Activated CD4-positive, alpha-beta T cell treated with anti-CD3 and anti-CD28 coated beads, Interleukin-2, amount 50 U/mL, for 16 hours (primary cell): ENCODE measurements around the gene CDX1.

ENCODE experiments used
- DNase-seq: peaks from one replicate; pipeline ENCODE4 v3.0.0-alpha.2; 2020

Gene CDX1

DNA sequence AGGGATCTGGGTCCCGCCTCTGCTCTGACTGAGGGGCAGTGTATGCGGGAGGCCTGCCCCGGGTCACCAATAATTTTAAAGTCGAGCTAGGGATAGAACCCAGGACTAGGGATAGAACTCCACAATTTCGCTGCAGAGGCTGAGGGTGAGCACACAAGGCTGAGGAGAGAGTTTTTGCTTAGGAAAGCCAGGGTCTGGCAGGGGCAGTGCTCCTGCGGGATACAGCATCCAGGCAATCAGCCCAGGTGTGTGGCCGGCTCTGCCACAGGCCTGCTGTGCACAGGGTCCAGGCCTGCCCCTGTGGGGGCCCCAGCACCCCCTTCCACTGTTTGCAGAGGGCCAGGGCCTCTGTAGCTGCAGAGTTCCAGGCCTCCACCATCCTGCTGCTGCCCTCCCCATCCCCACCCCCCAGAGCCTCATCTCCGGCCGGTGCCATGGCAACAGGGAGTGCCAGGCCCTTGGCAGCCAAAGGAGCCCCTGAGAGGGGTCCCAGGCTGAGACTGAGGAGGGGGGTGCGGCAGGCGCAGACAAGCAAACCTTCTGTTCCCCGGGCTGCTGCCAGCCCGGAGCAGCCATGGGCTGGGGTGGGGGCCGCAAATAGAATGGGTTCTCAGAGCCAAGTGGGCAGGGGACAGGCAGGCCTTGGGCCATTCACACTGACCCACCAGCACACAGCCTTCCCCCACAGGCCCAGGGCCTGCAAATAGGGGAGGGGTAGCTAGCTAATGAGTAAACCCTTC is 19.5 kb upstream of the CDX1 start:
- no peak for DNase-seq

DNA sequence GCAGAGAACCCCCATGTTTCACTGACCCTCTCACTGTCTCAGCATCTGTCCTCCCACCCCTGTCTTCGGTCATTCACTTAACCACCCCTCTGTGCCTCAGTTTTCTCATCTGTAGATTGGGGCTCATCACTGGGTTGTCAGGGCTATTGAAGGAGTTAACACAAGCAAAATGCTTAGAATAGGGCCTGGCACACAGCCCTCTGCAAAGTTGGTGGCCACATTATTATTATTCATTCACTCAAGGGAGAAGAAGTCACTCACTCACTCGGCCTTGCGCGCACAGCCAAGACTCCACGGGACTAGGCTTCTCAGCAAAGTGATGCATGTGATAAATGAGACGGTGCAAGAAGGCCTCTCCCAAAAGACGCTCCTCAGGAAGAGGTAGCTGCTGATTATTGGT is 18.9 kb upstream of the CDX1 start:
- DNase-seq = no peak

DNA sequence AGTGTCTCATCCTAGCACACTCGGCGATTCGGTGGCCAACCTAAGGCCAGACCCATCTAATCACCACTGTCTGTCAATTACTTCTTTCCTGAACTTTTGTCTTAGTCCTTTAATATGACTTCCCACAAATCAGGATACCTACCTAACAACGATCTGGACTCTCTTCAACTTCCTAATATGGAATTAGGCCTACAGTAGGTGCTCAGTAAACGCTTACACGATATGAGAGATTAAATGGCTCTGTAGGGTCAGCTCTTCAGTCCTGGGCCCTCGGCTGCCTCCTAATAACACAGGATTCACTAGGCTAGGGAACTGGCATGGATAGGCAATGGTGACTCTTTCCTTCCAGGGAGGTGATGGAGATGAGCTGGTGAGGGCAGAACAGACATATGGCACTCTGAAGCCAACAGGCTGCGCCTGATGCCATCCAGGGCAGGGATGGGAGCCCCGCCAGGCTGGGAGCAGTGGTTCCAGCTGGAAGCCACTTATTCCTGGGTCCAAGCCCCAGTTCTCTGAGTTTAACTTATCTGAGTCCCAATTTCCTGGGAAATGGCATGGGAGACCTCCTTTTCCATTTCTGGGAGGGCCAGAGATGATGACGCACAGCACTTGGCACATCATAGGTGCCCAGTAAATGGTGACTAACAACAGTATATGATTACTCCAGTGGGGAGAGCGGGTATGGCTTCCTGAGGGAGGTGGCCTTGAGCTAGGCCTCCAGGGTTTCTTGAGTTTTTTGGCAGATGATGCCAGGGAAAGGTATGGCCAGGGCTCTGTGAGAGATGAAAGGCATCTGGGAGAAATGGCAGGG is 18.3 kb upstream of the CDX1 start:
- no peak for DNase-seq

DNA sequence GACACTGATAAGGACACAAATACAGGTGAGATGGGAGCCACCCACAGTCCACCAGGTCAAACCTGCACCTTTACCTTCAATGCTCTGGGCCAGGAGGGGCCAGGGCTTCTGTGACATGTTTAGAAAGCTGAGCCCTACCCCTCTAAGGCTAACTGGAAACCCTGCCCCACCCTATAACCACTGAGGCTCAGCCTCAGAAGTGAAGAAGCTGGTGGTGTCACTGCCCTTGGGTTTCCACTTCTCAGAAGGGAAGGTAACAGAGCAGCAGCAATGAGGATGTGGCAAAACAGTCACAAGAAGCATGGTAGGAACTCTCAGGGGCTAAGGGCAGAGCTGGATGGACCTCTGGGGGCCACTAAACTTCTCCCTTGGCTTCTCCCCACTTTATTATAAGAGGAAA is 17.0 kb upstream of the CDX1 start:
- DNase-seq = no peak

DNA sequence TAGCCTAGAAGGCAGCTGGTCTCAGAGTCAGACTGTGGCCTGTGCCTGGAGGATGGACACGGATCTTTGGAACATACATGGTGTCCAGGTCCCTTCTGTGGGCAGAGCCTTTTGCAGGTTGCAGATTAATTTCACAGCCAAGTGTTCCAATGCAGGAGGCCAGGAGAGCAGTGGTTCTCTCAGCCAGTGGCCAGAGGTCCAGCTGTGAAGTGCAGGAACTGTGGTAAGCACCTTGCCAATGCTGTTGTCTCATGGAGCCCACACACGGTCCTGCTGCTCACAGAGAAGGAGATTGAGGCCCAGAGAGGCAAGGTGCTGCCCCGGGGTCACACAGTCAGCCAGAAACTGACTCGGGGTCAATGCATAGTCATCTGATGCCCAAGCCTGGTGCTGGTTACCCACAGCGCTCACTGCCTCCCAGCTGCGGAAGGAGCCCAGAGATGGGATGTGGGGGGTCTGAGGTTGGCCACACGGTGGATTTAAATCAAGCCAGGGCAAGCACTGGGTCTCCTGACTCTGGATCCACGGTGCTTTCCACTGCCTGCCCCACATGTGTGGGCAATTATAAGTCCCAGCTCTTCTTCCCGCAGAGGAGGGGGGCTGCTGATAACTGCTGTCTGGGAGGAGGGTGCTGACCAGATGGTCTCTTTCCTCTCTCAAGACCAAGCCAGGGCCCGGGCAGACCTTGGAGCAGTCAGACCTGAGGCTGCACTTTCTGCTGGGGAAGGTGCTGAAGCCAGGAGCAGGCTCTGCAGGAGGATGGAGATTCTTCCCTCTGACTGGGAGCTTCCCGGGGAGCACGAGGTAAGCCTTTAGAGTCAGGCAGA is 13.7 kb upstream of the CDX1 start:
- peak; percentile 10 for DNase-seq

DNA sequence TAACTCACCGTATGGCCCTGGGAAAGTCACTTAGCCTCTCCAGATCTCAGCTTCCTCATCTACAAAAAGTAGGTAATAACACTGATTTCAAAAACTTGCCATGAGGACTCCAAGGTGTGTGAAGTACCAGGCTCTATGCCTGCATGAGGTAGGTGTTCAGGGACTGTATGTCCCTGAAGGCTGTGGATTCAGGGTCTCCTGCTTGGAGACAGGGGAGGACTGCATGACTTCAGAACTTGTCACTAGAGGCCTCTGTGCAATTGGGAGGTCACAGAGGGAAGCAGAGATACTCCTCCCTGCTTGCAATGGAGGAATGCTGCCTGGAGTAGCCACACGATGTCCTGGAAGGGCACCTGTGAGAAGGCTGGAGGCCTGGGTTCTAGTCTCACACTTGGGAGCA is 13.1 kb upstream of the CDX1 start:
- no peak for DNase-seq

DNA sequence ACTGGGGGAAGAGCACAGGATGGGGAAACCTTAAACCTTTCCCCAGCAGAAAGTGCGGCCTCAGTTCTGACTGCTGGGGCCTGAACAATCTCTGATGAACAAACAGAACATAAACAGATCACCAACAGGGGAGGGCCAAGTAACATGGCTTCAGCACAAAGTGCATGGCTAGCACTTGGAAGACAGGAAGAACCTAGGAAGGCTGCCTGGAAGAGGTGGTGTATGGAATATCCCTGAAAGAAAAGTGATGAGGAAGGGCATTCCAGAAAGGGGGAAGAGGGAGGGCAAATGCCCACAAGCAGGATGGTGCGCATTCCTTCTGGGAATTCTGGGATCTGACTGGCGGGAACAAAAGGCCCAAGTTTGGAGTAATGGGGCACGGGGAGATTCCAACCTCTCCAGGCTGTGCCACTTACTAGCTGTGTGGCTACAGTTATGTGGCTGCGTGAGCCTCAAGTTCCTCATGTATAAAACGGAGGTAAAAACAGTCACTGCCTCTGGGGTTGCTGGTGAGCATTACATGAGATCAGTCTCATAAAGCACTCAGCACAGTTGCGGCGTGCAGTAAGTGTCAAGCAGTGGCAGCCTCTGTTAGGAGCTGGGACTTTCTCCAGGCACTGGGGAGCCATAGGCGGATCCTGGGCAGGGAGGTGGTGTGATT is 12.5 kb upstream of the CDX1 start:
- no peak for DNase-seq

DNA sequence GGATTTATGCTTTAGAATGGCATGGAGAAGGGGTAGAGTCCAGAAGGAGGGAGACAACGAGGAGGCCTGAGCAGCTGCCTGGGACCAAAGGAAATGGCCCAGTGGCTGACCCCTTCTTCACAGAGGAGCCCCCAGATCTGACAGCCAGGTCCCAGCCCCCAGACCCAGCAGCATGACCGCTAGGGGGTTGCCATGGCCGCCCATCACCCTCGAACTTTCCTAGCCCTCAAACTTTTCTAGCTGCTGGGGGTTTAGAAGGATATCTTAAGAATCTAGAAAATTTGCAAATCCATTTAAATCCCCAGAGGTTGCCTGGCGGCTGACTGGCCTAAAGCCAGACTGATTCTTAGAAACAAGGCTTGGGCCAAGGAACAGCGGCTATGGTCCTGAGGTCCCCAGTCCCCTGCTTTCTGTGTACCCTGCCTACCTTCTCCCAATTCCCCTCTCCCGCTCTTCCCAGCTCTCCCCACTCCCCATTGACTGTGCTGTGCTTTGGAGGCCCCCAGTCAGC is 11.9 kb upstream of the CDX1 start:
- no peak for DNase-seq

DNA sequence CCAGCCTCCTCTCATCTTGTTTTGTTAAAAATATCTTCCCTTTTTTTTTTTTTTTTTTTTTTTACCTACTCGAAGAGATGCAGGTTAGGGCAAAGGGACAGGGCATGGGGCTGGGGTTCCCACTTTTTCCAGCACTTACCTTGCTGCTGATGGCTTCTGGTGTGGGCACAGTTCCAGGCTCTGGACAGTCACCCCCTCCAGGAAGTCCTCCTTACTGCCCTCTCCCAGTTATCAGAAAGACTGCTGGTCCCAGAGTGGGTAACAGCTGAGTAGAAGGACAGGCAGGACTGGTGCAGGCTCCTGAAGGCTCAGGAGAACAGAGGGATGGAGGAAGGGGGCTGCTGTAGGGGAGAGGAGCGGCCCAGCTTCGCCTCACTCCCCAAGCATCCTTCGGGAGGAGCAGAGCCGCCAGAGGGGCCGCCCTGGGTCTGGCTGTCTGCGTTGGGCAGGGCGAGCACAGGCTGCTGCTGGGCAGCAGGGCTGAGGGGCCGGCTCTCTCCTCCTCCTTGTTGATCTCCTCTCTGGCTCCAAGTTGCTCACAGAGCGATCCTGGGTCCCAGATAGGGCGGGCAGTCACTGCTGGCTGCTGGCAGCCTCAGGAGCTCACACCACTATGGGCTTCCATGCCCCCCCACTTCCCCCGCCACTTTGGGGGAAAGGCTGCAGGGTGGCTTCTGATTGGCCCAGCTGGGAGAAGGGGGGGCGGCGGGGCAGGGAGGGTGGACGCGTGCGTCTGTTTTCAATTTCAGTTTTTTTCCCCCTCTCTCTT is 11.1 kb upstream of the CDX1 start, which contains the start of gene PDGFRB:
TSS of gene PDGFRB (minus strand) at position 588 of the 769 bp plus-strand sequence. CDS start 18,798 bp downstream, outside the sequence.
- DNase-seq = no peak

DNA sequence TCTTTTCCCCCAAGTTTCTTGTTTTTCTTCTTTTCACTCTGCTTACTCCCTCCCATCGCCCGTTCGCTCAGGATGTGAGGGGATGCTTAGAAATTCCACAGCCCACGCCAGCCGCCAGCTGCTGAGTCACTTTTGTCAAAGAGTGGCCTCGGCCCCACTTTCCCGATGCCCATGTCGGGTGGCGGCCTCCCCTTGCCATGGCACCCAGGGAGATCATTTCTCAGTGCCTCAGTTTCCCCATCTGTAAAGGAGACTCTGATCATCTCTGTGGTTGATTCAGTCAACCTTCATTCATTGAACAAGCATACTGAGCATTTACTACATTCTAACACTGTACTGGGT is 10.6 kb upstream of the CDX1 start:
- no peak for DNase-seq

DNA sequence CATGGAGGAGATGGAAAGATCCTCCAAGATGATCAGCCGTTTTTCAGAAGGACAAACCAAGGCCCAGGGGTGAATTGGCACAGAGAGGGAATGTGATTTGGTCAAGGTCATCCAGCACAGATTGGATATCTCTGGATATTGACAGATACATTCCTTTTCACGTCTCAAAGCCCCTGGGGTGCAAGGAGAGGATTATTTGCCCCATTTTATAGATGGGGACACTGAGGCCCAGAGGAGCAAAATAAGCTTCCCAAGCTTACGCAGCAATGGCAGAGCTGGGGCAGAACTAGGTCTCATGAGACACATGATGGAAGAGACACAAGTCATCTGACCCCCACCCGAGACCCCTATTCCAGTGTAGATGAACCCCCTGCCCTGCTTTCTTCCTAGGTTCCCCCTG is 10.0 kb upstream of the CDX1 start:
- DNase-seq = no peak

DNA sequence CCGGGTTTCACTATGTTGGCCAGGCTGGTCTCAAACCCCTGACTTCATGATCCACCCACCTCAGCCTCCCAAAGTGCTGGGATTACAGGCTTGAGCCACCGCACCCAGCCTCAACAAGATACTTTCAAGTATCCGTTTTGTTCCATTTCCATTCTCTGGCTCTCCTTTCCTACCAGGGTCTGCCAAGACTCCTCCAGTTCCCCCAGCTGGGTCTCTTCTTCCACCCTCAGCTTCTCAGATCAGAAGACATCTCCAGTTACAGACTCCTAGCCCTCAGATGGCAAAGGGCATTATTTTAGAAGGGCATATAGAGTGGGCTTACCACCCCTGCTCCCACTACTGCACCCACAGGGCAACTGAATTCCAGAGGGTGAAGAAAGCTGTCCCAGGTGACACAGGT is 9.4 kb upstream of the CDX1 start:
- no peak for DNase-seq

DNA sequence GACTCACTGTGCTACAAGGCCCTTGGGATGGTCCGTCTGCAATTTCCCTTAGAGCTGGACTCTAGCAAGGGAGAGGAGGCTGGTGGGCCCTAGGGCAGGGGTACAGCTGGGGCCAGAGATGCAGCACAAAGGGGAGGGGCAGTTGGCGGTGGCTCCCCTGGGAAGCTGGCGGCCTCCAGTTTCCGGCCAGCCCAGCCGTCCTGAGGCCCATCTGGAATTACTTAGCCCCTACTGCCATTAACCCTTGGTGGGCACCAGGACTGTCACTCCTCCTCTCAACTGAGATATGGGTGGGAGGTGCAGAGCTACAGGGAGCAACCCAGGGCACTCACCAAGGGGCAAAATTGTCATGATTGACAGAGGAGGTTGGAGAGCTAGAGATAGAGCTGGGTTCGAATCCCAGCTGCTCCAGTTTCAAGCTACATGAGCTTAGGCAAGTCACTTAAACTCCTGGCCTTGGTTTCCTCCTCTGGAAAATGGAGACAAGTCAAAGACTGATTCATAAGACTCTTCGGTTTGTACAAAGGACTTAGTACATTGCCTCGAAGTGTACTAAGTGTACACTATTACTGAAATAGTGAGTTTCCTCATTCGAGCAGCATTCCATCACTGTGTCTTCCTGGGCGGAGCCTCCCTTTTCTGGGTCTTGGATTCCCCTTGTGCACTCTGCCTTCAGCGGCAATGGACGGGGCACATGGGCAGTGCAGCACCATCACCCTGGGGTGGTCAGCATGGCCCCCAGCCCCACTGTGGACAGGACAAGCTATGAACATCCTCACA is 8.2 kb upstream of the CDX1 start:
- no peak for DNase-seq

DNA sequence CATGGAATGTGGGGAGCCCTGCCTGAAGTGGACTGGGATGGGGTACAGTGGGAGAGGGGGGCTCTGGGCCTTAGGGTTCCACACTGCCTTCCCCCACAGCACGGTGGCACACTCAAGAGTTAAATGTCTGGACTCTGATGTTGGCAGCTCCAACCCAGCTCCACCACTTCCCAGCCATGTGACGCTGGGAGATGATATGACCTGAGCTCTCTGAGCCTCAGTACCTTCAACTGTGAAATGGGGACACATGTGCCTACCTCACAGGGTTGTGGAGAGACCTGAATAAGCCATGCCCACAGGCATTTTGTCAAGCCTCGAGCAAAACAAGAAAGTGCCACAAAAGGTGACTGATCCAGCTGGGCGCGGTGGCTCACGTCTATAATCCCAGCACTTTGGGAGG is 7.5 kb upstream of the CDX1 start:
- no peak for DNase-seq

DNA sequence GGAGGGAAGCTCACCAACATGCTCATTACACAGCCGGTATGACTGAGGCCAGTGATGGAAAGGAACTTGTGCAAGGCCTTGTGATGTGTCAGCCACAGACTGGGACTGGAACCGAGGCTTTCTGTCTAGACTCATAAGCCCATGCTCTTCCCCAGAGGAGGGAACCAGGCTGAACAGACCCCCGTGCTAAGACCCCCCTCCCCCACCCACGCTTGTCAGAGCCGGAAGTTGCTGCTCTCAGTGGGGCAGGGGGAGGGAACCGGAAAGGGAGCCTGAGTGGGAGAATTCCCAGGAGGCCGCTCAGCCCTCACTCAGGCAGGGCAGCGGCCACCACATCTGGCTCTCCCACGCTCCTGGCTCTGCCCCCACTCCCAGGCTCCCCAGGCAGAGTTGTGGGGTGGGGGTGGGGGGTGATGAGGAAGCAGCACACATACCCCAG is 6.8 kb upstream of the CDX1 start:
- DNase-seq = no peak

DNA sequence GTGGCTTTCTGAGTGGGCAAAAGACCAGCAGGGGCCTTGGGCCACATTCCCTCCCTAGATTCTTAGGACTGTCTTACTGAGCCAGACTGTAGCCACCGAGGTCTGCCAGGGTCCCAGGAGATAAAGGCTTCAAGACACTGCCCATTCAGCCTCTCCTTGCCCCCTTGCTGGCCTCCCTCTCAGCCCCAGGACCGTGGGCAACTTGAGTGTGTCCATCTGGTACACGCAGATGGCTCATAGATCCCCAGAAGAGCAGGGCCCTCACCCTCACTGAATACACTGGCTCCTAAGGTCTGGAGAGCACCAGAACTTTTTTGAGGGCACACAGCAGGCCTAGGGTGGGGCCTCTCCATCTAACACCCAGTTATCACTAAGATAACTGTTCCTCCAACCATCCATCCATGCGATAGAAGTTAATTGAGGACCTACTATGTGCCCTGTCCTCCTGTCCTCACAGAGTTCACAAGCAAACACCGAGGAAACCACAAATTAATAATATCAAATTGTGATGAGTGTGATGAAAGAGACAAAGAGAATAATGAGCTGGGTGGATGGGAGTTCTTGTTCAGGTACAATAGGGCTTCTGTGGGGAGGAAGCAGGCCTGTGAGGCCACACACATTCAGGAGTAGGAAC is 6.0 kb upstream of the CDX1 start:
- DNase-seq = no peak

DNA sequence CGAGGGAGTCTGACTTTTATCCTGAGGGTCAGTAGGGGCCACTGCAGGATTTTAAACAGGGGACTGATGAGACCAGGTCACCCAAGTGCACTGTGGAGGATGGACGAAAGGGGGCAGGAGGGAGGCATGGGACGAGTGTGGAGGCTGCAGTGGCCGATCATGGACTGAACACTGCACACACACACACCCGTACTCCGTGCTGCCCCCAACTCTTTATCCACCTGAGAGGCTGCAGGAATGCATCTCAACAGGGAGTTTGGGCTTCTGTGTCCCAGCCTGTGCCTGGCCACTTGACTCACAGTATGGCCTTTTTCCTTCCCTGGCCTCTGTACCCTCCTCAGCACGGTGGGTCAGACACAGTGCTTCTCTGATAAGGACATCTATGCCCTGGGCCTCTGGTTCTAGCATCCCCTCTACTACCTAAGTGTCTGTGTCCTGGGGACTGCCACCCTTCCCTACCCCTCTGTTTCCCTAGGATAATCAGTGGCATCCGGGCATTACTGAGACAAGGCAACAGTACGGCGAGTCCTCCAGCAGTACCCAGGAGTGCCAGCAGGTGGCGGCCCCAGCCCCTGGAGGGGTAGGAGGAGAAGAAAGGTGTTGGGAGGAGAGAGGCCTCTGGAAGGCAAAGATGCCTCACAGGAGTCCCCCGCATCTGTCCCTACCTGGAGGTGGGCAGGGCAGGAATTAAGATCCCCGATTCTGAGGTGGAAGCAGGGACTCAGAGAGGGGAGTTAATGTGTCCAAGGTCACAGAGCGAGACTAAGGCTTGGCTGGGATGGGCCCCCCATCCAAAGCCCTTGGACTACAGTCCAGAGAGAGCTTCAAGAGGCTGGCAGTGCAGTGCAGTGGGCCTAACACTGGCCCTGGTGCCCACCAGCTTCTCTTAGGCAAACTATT is 5.1 kb upstream of the CDX1 start:
- peak; percentile 73 for DNase-seq

DNA sequence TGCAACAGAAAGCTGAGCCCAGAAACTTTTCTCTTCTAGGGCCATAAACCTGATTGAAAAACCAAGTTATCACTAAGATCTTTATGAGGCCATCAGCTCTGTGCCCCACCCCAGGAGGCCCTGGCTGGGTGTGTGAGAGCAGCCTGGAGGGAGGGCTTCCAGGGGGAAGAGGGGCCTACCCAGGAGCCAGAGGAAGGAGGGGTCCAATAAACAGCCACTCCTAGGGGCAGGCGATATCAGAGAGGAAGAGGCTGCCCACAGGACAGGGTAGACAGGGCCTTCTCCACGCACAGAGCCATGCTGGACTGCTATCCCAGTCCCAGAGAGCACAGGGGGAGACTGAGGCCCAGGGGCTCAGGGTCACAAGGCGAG is 4.5 kb upstream of the CDX1 start:
- no peak for DNase-seq

DNA sequence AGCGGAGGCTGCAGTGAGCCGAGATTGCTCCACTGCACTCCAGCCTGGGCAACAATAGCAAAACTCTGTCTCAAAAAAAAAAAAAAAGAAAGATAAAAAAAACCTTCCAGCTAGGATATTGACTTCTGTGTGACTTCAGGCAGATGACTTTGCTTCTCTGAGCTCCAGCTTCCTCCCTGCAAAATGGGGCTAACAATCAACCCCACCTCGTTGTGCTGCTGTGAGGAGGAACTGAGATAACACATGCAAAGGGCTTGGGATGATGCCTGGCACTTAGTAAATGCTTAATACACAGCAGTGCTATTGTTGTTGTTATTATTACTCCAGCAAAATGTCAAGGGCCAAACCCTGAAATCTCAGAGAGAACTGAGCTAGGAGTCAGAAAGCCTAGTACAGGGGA is 3.5 kb upstream of the CDX1 start:
- no peak for DNase-seq
